HepG2 (cell line): Measurements from ENCODE around the gene LRRC4C. TPM values are rescaled to one million over a fixed set of nuclear protein-coding genes. Genes with fewer than 3 reads are reported as not detected.

Experiments
- ATAC-seq: fragments of 200-7000 bp; cut with Tn5 transposase; 3 replicates; pipeline ENCODE4 v1.9.1; 2020; ENCODE audit warnings: mild to moderate bottlenecking, moderate library complexity
- BruUV-seq: library from RNA; stranded (reverse); fragments of 400-500 nt; replicated peaks from 2 replicates; lab custom pipeline; 2021; lab: Mats Ljungman, UMichigan
- CTCF ChIA-PET: fragments of 300-600 bp; formaldehyde crosslinking; extraction: SDS; loops from one replicate; lab custom pipeline; 2021; ENCODE audit warnings: low total read pairs, inconsistent platforms, low intra/inter-chr PET ratio; lab: Yijun Ruan, JAX
- POLR2A ChIA-PET: fragments of 350-600 bp; sonication (Branson Sonifier 250); formaldehyde crosslinking; loops from one replicate; lab custom pipeline; 2020; ENCODE audit warnings: antibody characterized with exemption, inconsistent platforms; lab: Yijun Ruan, JAX
- DNase-seq: peaks from one replicate; pipeline ENCODE4 v3.0.0-alpha.2; 2015; ENCODE audit warnings: low spot score
- FAIRE-seq: peaks from 3 replicates; lab custom pipeline; 2011; peaks lifted over from hg19 to GRCh38; lab: Jason Lieb, UNC
- H2AFZ ChIP-seq: one replicate; pipeline ENCODE4 v1.6.1; 2011; ENCODE audit warnings: low read length, inconsistent platforms
- H3K27ac ChIP-seq: fragments of 300-600 bp; 3 replicates; pipeline ENCODE4 v1.8.0; 2011; ENCODE audit warnings: mixed run types, mild to moderate bottlenecking, mixed read lengths, low read length, inconsistent platforms; ENCODE audit not compliant: insufficient read depth; ENCODE audit errors: extremely low read length
- H3K27me3 ChIP-seq, 2 experiments: fragments of 200-600 bp in 1 of 2; 2 replicates in 1 of 2; 3 replicates in 1 of 2; pipeline versions ENCODE4 v1.6.0 to v1.8.0; 2011; ENCODE audit warnings: low read length in 2 of 2, mild to moderate bottlenecking in 2 of 2, moderate library complexity in 2 of 2, inconsistent platforms in 1 of 2; ENCODE audit not compliant: insufficient read depth in 2 of 2, control insufficient read depth in 1 of 2
- H3K36me3 ChIP-seq, 2 experiments: fragments of 200-600 bp in 1 of 2; replicated peaks in 1 of 2; 2 replicates in 1 of 2; 3 replicates in 1 of 2; pipeline versions ENCODE4 v1.5.1 to v1.8.0; 2011; ENCODE audit warnings: low read length in 2 of 2, inconsistent platforms in 1 of 2; ENCODE audit not compliant: insufficient read depth in 2 of 2, control insufficient read depth in 1 of 2
- H3K4me1 ChIP-seq: 2 replicates; pipeline ENCODE4 v1.5.1; 2012; ENCODE audit warnings: low read length, inconsistent platforms; ENCODE audit not compliant: insufficient read depth
- H3K4me2 ChIP-seq: 2 replicates; pipeline ENCODE4 v1.6.0; 2011; ENCODE audit warnings: low read depth, low read length, inconsistent platforms
- H3K4me3 ChIP-seq, 3 experiments: fragments of 200-600 bp in 1 of 3; sonication (generic), shearing (Covaris generic) in 1 of 3; replicated peaks in 1 of 3; 2 replicates each; pipeline ENCODE4 v1.5.1; 2011 to 2016; ENCODE audit warnings: low read length in 3 of 3, inconsistent platforms in 2 of 3, low read depth in 2 of 3, mild to moderate bottlenecking in 2 of 3, control low read depth in 1 of 3, mixed read lengths in 1 of 3; ENCODE audit not compliant: insufficient read depth in 1 of 3
- H3K79me2 ChIP-seq: one replicate; pipeline ENCODE4 v1.6.1; 2011; ENCODE audit warnings: low read length, inconsistent platforms; ENCODE audit not compliant: insufficient read depth
- H3K9ac ChIP-seq: 2 replicates; pipeline ENCODE4 v1.6.0; 2011; ENCODE audit warnings: mild to moderate bottlenecking, low read depth, low read length, inconsistent platforms; ENCODE audit not compliant: insufficient read depth
- H3K9me3 ChIP-seq: 2 replicates; pipeline ENCODE4 v1.5.1; 2012; ENCODE audit warnings: mild to moderate bottlenecking, low read length
- H4K20me1 ChIP-seq: 2 replicates; pipeline ENCODE4 v1.6.0; 2011; ENCODE audit warnings: inconsistent platforms, mild to moderate bottlenecking, low read length, moderate library complexity; ENCODE audit not compliant: insufficient read depth
- JUND ChIP-seq: sonication (generic); formaldehyde crosslinking; IDR thresholded peaks from 2 replicates; pipeline ENCODE4 v1.8.0; 2022; ENCODE audit warnings: mild to moderate bottlenecking, missing genetic modification reagents
- MEIS2 ChIP-seq: sonication (generic); formaldehyde crosslinking; IDR thresholded peaks from 2 replicates; pipeline ENCODE4 v1.9.0; 2021; ENCODE audit warnings: mild to moderate bottlenecking, missing genetic modification reagents
- MIER2 ChIP-seq: IDR thresholded peaks from 2 replicates; pipeline ENCODE4 v1.6.1; 2016; ENCODE audit warnings: missing biosample characterization, missing genetic modification reagents
- MLX ChIP-seq: IDR thresholded peaks from 2 replicates; pipeline ENCODE4 v1.6.1; 2016
- SRF ChIP-seq: IDR thresholded peaks from 2 replicates; pipeline ENCODE4 v1.6.1; 2011; ENCODE audit warnings: mild to moderate bottlenecking, low read depth, low read length, moderate library complexity
- ZKSCAN5 ChIP-seq: sonication (generic); formaldehyde crosslinking; IDR thresholded peaks from 2 replicates; pipeline ENCODE4 v1.5.1; 2020; ENCODE audit warnings: mild to moderate bottlenecking, missing genetic modification reagents
- ZNF607 ChIP-seq: sonication (generic); formaldehyde crosslinking; IDR thresholded peaks from 2 replicates; pipeline ENCODE4 v1.5.1; 2020; ENCODE audit warnings: missing genetic modification reagents, mild to moderate bottlenecking, borderline replicate concordance
- ZNF709 ChIP-seq: sonication (generic); formaldehyde crosslinking; IDR thresholded peaks from 2 replicates; pipeline ENCODE4 v1.5.0; 2020; ENCODE audit warnings: mild to moderate bottlenecking, missing genetic modification reagents
- ZNF775 ChIP-seq: sonication (generic); formaldehyde crosslinking; IDR thresholded peaks from 2 replicates; pipeline ENCODE4 v1.4.0; 2020; ENCODE audit warnings: missing genetic modification reagents, mild to moderate bottlenecking, moderate library complexity, borderline replicate concordance
- WGBS: methylation state at CpG from one replicate; pipeline ENCODE4 v1.1.6; 2017; ENCODE audit warnings: low lambda C conversion rate; 5-methylcytosine and 5-hydroxymethylcytosine counted together
- in situ Hi-C: cut with HindIII; loops from 2 replicates; pipeline ENCODE4 v1.10.0; 2017; ENCODE audit warnings: low pct_unique_long_range_greater_than_20kb; ENCODE audit not compliant: extremely low pct_ligation_motif_present
- intact Hi-C: fragments of 100-400 bp; cut with micrococcal nuclease; formaldehyde crosslinking; loops from one replicate; pipeline ENCODE4 v1.10.0; 2022; ENCODE audit not compliant: unreplicated experiment
- polyA plus RNA-seq, 8 experiments: library from polyadenylated mRNA; depleted of rRNA in 3 of 8; stranded (reverse) in 7 of 8; unstranded in 1 of 8; fragments of >200 nt; fragmentation: Illumina TruSeq in 4 of 8; extraction: Trizol in 4 of 8; gene quantifications; 2 replicates each; pipeline versions ENCODE4 v1.2.1 to v1.2.3, GENCODE V29; 2011 to 2016; ENCODE audit warnings: low read depth in 4 of 8, missing spikeins in 1 of 8, mixed read lengths in 1 of 8; ENCODE audit not compliant: insufficient read depth in 1 of 8
- total RNA-seq, 5 experiments: library from RNA; depleted of rRNA; stranded (reverse); fragments of >200 nt; fragmentation: Illumina TruSeq; extraction: Trizol; gene quantifications; 2 replicates each; pipeline ENCODE4 v1.2.3, GENCODE V29; 2016; ENCODE audit warnings: low read depth in 1 of 5
- TF ChIP-seq, protein P1 (sequence below): sonication (generic); formaldehyde crosslinking; IDR thresholded peaks from 2 replicates; pipeline ENCODE4 v1.4.0; 2020; ENCODE audit warnings: mild to moderate bottlenecking, missing genetic modification reagents
- TF ChIP-seq, protein P2 (sequence below): sonication (generic); formaldehyde crosslinking; IDR thresholded peaks from 2 replicates; pipeline ENCODE4 v1.4.0; 2020; ENCODE audit warnings: missing genetic modification reagents

The LRRC4C gene
- total and polyA plus RNA-seq, 2 of the 13 experiments (the other 11 are each of a cell fraction or from before 2014, with no cell fraction given), result not detected

- H3K27me3 ChIP-seq, result no peaks in the 10 kb centered on the region
- no peaks in the 10 kb centered on the region for H3K36me3 ChIP-seq
- DNase-seq (no peak), ATAC-seq (no peak), FAIRE-seq (no peak)
- no TSS peak for BruUV-seq
- no peak overlapping the region for H3K9ac ChIP-seq
- no peak overlapping the region for H3K27ac ChIP-seq
- no peaks in the 10 kb centered on the region for H3K79me2 ChIP-seq
- H3K4me2 ChIP-seq, result no peak overlapping the region
- no peaks in the 10 kb centered on the region for H4K20me1 ChIP-seq
- no peak overlapping the region for H3K4me3 ChIP-seq
- intact Hi-C loops, result no loop called here
- ChIA-PET POLR2A (interaction anchor here (0.6 kb wide), 1 partner anchor 37 kb away, joined by 3 read pairs; no protein-coding TSS in a partner anchor), CTCF (no interaction called here)
- WGBS, result 2% methylated on average over 5 of the region's 5 CpGs
- no peak overlapping the region for H2AFZ ChIP-seq
- H3K4me1 ChIP-seq, result no peaks in the 10 kb centered on the region
- in situ Hi-C loops, result no loop called here
- TF ChIP-seq ZKSCAN5 (CRISPR knock-in tag) (no peak), SRF (no peak), MLX (CRISPR knock-in tag) (no peak), MEIS2 (CRISPR knock-in tag) (no peak)
- TF ChIP-seq, protein P1, sequence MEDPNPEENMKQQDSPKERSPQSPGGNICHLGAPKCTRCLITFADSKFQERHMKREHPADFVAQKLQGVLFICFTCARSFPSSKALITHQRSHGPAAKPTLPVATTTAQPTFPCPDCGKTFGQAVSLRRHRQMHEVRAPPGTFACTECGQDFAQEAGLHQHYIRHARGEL (CRISPR knock-in tag), result no peak
- TF ChIP-seq, all 625 proteins: peak for 0
- no peaks in the 10 kb centered on the region for H3K9me3 ChIP-seq
Observed at GRCh38 chr11:40183073-40184064, 1276.1 kb downstream of the LRRC4C start.

GRCh38 chr11:40179541-40179940, 1279.9 kb downstream of the LRRC4C start:
- DNase-seq, result no peak
- BruUV-seq, result no TSS peak
- CTCF ChIA-PET, result no interaction called here
- no peak for TF ChIP-seq ZNF709
- TF ChIP-seq ZNF775 (CRISPR knock-in tag), result no peak
- TF ChIP-seq MIER2 (CRISPR knock-in tag), result no peak
- TF ChIP-seq, protein P2, sequence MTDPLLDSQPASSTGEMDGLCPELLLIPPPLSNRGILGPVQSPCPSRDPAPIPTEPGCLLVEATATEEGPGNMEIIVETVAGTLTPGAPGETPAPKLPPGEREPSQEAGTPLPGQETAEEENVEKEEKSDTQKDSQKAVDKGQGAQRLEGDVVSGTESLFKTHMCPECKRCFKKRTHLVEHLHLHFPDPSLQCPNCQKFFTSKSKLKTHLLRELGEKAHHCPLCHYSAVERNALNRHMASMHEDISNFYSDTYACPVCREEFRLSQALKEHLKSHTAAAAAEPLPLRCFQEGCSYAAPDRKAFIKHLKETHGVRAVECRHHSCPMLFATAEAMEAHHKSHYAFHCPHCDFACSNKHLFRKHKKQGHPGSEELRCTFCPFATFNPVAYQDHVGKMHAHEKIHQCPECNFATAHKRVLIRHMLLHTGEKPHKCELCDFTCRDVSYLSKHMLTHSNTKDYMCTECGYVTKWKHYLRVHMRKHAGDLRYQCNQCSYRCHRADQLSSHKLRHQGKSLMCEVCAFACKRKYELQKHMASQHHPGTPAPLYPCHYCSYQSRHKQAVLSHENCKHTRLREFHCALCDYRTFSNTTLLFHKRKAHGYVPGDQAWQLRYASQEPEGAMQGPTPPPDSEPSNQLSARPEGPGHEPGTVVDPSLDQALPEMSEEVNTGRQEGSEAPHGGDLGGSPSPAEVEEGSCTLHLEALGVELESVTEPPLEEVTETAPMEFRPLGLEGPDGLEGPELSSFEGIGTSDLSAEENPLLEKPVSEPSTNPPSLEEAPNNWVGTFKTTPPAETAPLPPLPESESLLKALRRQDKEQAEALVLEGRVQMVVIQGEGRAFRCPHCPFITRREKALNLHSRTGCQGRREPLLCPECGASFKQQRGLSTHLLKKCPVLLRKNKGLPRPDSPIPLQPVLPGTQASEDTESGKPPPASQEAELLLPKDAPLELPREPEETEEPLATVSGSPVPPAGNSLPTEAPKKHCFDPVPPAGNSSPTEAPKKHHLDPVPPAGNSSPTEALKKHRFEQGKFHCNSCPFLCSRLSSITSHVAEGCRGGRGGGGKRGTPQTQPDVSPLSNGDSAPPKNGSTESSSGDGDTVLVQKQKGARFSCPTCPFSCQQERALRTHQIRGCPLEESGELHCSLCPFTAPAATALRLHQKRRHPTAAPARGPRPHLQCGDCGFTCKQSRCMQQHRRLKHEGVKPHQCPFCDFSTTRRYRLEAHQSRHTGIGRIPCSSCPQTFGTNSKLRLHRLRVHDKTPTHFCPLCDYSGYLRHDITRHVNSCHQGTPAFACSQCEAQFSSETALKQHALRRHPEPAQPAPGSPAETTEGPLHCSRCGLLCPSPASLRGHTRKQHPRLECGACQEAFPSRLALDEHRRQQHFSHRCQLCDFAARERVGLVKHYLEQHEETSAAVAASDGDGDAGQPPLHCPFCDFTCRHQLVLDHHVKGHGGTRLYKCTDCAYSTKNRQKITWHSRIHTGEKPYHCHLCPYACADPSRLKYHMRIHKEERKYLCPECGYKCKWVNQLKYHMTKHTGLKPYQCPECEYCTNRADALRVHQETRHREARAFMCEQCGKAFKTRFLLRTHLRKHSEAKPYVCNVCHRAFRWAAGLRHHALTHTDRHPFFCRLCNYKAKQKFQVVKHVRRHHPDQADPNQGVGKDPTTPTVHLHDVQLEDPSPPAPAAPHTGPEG (CRISPR knock-in tag), result no peak
- TF ChIP-seq ZNF607 (CRISPR knock-in tag), result no peak
- TF ChIP-seq JUND, result no peak

More at GRCh38 chr11:40179541-40179940, 1279.9 kb downstream of the LRRC4C start:
- intact Hi-C loops (no loop called here), in situ Hi-C loops (no loop called here)
- Histone ChIP-seq H3K9ac (no peak overlapping the region), H3K9me3 (no peaks in the 10 kb centered on the region), H3K4me2 (no peak overlapping the region), H3K36me3 (no peaks in the 10 kb centered on the region), H2AFZ (no peak overlapping the region), H3K4me1 (no peaks in the 10 kb centered on the region), H3K27me3 (no peaks in the 10 kb centered on the region), H3K79me2 (no peaks in the 10 kb centered on the region), H3K4me3 (no peak overlapping the region), H3K27ac (no peak overlapping the region), H4K20me1 (no peaks in the 10 kb centered on the region)
- POLR2A ChIA-PET, result no interaction called here
- FAIRE-seq (no peak), ATAC-seq (no peak)
- WGBS, result 30% methylated on average over 6 of the region's 6 CpGs
